GM21576 (cell line): ENCODE results near the gene PCBP1.
"Not testable (repeated sequence)": the region's sequence is repeated elsewhere in the genome, so short reads cannot be mapped to it uniquely, and the experiment has no call there.

ENCODE experiments used
- ATAC-seq: cut with Tn5 transposase; IDR thresholded peaks from one replicate; pipeline ENCODE4 v1.9.1; 2021; ENCODE audit warnings: mild to moderate bottlenecking, moderate library complexity; ENCODE audit not compliant: unreplicated experiment

The PCBP1 gene

GRCh38 chr2:70086838-70087701 lies at the start of gene PCBP1:
Gene PCBP1, plus strand, starts transcription at chr2:70087477. Its CDS starts 267 bp downstream, at chr2:70087744.
- peak; percentile 25 for ATAC-seq

- ATAC-seq = no peak
Measured at GRCh38 chr2:70039366-70039765, 47.9 kb upstream of the PCBP1 start.

- no peak for ATAC-seq
Measured at GRCh38 chr2:70041663-70042062, 45.6 kb upstream of the PCBP1 start.

DNA sequence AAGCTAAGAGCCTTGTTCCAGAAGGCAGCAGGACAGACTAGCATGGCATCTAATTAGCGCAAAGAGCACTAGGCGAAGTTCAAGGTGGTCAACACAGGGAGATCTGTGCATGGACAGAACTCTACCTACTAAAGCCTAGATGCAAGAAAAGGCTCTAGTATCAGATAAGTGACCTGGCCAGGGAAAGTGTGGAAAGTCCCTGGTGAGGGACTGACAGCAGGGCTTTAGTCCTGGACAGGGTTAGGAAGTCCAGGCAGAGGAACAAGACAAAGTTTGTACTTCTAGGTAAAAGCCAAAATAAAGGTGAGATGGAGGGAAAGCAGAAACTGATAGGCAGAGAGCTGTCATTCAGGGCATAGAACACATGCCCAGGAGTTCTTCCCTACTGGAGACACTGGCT lies 45.0 kb upstream of the PCBP1 start:
- ATAC-seq = no peak

- ATAC-seq = no peak
Measured at GRCh38 chr2:70043252-70043875, 43.9 kb upstream of the PCBP1 start.

DNA sequence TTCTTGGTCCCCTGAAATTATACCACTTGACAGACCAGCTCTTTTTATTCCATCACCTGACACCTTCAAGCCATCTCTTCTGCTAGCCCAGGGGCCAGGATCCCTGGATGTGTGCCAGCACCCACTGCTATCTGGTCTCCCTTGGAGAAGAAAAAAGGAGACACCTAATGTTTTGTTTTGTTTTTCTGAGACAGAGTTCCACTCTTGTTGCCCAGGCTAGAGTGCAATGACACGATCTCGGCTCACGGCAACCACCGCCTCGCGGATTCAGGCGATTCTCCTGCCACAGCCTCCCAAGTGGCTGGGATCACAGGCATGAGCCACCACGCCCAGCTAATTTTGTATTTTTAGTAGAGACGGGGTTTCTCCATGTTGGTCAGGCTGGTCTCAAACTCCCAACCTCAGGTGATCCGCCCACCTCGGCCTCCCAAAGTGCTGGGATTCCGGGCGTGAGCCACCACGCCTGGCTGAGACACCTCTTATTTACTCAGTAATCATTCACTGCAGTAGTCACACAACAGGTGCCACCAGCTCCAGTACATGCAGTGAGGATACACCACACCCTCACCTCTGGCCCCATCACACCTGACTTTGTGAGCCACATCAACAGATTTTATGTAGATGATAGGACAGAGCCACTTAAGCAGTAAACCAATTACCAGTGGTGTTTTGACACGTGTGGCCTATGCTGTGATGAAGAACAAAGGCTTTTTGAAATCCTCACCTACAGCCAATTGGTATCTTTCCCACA lies 42.8 kb upstream of the PCBP1 start:
- ATAC-seq = no peak

GRCh38 chr2:70045405-70045804 lies 41.9 kb upstream of the PCBP1 start:
- ATAC-seq = no peak

GRCh38 chr2:70045932-70046331 lies 41.3 kb upstream of the PCBP1 start:
- no peak for ATAC-seq

- no peak for ATAC-seq
Measured at GRCh38 chr2:70046534-70046933, 40.7 kb upstream of the PCBP1 start.

DNA sequence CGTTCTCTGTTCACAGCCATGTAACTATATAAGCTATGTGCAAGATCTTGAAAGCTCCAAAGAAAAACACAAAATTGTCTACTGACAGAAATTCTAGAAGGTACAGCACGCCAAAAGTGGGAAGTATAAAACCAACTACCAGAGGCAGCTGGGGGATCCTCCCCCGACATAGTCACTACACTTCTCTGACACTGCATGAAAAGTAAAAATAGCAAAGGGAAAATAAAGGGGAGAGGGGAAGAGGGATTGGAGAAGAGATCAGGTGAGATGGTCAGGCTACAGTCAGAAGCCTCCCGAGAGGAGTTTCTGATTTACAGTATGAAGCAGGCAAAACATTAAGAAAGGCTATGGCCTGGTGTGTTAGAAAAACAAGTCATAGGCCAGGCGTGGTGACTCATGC lies 39.8 kb upstream of the PCBP1 start:
- no peak for ATAC-seq

GRCh38 chr2:70049255-70049654 lies 38.0 kb upstream of the PCBP1 start:
- no peak for ATAC-seq

DNA sequence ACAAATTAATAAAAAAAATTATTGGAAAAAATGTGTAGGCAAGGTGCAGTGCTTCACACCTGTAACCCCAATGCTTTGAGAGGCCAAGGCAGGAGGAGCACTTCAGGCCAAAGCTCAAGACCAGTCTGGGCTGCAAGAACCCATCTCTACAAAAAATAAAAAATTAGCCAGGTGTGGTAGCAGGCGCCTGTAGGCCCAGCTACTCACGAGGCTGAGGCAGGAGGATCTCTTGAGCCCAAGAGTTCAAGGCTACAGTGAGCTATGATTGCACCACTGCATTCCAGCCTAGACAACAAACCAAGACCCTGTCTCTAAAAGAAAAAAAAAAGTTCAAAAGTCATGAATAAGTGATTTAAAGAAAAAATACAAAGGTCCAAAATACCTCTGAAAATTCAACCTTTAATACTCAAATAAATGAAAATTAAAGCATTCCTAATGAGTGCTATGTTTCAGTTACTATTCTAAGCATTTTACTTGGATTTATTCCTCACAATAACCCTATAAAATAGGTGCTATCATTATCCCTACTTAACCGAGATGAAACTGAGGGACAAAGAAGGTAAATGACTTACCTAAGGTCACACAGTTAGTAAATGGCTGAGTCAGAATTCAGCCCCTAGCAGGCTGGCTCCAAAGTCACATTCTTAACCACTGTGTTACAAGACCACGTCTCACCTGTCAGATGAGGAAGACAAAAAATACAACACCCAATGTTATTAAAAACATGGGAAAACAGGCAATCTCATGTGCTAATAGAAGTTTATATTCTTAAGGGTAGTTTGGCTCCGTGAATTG lies 36.4 kb upstream of the PCBP1 start:
- ATAC-seq = no peak

GRCh38 chr2:70055259-70055658 lies 32.0 kb upstream of the PCBP1 start:
- not testable (repeated sequence) for ATAC-seq

DNA sequence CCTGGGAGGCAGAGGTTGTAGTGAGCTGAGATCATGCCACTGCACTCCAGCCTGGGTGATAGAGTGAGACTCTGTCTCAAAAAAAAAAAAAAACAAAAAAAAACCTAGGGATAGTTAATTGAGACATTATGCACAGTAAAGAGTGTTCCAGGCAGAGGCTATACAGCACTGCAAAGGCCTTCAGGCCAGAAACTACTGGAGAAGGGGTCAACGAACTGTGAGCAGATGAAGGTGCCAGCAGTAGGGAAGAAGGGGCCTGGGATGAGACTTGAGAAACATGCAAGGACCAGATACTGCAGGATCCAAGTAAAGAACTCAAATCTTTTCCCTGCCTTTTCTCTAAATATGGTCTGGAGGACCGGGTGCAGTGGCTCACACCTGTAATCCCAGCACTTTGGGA lies 26.0 kb upstream of the PCBP1 start:
- no peak for ATAC-seq

DNA sequence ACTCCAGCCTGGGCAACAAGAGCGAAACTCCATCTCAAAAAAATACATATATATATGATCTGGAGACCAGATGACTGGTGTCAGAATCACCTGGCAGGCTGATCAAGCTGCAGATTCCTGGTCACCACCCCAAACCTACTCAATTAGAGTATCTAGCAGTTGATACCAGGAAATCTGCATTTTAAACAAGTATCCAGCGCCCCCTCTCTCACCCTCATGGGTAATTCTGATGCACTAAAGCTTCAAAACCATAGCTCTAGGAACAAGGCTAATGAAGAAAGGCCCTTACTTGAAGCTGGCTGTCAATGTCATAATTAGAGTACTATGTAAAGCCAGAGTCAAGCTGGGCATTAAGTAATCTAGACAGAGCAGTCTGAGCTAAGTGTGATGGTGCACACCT lies 25.0 kb upstream of the PCBP1 start:
- ATAC-seq = no peak

- no peak for ATAC-seq
Measured at GRCh38 chr2:70068119-70068518, 19.2 kb upstream of the PCBP1 start.

GRCh38 chr2:70069049-70069448 lies 18.2 kb upstream of the PCBP1 start:
- peak; percentile 60 for ATAC-seq

- peak; percentile 75 for ATAC-seq
Measured at GRCh38 chr2:70070542-70071268, 16.6 kb upstream of the PCBP1 start.

- no peak for ATAC-seq
Measured at GRCh38 chr2:70073493-70073892, 13.8 kb upstream of the PCBP1 start.

- no peak for ATAC-seq
Measured at GRCh38 chr2:70078384-70078783, 8.9 kb upstream of the PCBP1 start.
